Activated CD4-positive, alpha-beta T cell treated with anti-CD3 and anti-CD28 coated beads, Interleukin-2, amount 50 U/mL, for 1 hour (primary cell): Measurements from ENCODE around the gene C11orf87.

ENCODE experiments used
- DNase-seq: peaks from one replicate; pipeline ENCODE4 v3.0.0-alpha.2; 2020

The C11orf87 gene

DNA sequence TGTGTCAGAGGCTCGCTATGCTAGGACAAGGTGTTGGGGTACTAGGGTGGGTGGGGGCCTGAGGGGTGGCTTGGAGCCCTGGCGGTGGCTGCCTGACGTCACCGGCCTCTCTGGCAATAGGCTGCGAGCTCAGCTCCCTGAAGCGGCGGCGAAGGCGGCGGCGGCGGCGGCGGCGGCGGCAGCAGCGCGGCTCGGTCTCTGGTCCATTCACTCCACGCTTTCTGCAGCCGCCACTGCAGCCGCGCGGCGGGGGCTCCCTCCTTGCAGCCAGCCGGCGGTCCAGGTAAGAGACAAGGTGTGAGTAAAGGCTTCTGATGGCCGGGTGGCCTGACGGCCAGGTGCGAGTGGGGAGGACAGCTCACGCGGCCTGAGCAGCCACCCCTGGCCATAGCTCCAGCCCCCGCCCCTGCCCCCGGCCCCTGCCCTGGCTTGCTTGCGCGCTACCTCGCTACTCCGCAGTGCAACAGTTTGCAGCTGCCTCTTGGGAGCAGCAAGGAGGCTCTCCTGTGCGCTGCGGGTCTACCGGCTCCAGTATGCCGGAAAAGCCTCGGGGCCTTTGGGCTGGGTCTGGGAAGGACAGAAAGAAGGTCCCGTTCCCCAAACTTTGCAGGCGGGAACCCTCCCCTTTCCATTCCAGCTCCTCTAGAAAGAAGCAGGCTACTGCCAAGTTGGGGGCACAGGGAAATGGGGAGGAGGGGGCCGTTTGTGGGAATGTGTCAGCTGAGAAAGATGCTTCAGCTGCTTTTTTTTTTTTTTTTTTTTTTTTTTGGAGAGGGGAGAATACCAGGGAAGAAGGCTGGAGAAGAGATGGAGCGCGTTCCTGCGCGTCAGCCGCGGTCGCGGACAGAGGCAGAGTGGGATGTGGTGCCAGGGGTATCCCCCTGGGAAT lies at the start of gene C11orf87:
Gene C11orf87 (plus strand): TSS at position 210 of the 889 bp plus-strand sequence. CDS start 1,444 bp downstream, outside the sequence.
- no peak for DNase-seq

DNA sequence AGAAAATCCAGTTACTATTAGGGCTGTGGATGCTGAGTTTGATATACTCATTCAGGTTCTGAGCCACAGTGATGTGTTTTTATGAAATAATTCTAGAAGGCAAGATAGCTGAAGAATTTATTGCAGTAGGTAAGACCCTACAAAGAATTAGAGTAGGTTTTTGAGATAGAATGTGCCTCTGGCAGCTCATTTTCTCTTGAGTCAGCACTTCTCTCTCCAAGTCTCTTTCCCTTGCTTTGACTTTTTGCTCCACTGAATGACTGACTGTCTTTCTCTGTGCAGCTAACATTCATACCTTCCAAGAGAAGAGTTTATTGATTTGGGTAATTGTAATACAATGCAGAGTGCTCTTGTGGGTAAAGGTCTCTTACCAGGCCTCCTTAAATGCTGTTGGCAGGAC lies 48.0 kb upstream of the C11orf87 start:
- DNase-seq, result no peak

DNA sequence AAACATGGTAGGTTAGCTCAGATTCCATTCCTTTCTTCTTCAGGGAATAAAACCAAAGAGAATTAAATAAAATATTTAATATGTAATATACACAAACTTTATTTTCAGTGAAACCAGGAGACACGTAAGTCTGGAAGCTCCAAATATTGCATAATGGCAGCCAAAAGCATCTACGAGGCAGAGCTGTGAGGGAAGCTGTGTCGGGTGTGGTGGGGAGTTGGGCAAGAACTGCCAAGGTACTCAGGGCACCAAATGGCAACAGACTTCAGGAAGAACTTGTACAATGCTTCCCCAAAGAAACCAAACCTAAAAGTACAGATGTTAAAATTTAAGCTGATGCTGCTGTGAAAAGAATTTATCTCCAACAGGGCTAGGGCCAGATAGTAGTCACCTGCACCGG lies 47.5 kb upstream of the C11orf87 start:
- no peak for DNase-seq

DNA sequence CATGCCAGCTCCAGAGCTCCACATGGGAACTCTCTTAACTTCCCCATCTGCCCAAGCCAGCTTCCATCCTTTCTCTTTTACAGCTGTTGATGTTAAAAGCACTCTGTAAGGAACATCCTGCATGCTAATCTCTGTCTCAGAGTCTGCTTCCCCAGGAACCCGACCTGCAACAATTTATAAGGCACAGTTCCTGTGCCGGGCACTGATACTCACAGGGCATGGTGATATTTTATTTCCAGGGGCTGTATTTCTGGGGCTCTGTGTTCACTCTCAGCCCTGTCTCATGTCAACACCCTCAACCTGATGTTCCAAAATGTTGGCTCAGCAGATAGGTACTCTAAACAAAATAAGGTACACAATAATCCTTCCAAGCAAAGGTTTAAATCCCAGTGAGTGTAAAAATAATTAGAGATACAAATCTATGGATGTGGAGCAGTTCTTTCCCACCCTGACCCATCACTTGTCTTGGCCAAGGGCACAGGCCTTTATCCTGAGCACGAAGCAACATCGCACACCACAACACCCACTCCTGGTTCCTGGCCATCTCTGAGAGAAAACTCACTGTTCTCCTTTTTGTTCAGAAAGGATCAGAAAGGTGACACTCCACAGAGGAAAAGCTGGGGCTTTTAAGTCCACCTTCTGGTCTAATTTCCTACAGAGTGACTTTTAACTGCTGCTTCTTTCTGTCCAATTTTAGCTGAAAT lies 44.8 kb upstream of the C11orf87 start:
- no peak for DNase-seq

DNA sequence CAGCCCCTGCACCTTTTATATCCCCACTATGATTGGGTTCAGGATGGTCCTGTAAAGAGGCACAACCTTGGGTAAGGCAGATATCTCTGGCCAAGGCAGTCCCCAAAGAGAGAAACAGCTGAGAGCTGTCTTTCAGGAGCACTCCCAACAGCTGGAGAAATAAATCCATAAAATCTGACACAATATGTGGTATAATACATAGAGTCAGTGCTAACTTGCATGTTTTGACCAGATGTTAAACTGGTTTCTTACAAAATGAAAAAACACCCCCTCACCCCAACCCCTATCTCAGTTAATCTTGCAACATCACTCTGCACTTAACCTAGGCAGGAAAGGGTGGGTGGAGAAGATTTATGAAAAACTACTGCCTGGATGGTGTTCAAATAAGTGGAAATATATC lies 44.0 kb upstream of the C11orf87 start:
- DNase-seq, result no peak

DNA sequence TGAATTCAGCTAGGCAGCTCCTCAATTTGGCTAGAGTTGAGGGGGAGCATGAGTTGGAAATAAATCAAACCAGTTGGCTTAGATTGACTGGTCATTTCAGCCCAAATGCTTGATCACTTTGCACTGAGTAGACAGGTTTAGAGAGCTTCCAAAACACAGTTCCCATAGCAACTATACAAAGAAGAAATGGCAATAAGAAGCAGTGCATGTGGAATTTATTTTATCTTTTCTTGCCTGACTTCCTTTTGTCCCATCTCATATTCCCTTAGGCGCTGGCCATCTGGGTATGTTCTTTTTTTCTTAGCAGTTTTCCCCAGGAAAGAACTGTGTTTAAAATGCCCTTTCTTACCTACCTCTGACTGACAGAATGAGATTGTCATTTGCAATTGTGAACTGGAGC lies 38.7 kb upstream of the C11orf87 start:
- no peak for DNase-seq

DNA sequence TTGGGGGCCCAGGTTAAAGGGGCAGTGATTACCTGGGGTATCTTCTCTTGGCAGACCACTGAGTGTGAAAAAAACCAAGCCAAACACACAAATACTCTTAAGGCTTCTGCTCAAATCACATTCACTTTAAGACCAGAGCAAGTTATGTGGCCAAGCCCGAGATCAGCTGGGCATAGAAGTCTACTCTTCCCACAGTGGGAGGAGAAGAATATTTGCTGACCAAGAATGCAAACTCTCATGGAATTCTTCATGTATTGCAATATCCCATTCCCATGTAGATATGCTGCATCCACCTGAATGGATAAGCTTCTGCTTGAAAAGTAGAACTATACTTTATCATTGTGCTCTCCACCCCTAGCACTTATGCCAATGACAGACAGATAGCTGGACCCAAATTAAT lies 37.1 kb upstream of the C11orf87 start:
- no peak for DNase-seq

DNA sequence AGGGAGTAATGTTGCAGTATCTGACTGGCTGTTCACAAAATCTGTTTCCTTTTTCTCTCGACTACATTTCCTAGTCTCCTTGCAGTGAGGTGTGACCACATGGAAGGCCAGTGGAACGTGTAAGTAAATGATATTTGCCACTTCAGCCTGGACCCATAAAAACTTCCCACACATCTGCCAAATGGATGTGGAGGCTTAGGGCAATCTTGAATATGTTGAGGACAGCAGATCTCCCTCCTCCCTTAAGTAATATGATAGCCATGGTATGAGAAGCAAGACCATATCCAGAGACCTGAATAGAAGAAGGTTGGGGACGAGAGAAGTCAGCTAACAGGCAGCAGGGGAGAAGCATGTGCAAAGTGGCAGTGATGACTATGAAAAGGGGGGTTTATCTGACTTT lies 33.0 kb upstream of the C11orf87 start:
- DNase-seq, result no peak

DNA sequence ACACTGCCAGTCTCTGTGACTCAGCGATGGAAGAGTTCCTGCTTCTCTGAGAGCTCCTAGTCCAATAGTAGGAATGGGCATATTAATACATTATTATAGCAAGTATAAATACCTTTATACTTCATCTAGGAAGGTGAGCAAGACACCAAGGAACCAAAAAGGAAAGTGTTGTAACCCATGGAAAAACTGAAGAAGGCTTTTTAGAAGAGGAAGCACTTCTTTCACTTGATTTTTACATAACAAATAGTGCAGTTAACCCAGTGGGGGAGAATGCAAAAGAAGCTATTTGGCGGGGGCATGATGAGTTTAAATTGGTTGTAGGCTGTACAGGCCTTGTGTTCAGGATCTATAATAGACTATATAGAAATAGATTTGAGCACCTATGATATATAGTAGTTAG lies 31.2 kb upstream of the C11orf87 start:
- DNase-seq, result no peak

DNA sequence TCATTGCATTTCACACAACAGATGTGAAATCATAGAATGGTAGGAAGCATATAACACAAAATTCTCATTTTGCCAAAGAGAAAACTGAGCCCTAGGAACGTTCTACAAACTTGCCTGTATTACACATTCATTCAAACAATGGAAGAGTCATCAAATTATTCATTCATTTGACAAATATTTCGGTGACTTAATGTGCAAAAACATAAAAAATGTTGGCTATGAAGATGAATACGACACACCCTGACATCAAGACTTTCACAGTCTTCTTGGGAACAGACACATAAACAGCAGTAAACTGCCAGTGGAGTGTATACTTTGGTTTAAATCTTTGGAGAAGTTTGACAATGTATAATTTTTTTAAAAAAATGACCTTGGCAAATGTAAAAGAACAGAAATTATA lies 20.4 kb upstream of the C11orf87 start:
- DNase-seq, result no peak

DNA sequence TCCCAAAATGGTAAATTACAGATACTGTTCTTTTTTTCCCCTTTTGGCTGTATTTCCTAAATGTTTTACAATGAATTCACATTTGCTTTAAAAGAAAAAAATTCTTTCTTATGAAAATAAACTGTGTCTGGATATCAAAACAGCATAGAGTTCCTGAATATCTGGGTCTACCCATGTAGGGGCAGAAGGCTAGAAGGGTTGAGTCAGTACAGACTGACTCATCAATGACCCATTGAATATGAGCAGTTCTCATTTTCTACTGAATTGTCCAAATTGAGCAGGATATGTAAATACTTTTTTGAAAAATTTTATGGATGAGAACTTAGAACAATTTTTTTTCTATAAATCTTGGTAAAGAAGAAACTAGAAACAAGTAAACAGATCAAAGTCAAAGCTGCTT lies 16.3 kb upstream of the C11orf87 start:
- no peak for DNase-seq

DNA sequence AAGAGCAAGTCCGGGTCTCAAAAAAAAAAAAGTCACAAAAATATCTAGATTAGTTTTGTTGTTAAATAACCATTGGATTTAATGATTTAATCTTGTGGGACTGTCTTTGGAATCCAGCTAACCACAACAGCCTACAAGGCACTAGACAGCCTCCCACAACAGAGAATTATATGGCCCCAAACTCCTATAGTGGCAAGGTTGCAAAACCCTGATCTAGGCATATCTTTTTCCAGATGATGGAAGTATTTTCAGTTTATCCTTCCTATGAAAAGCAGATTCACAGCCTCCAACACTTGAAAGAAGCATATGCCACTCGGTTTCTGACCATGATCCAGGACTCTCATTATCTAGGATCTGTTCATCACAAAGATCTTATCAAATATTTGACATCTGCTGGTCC lies 5.4 kb upstream of the C11orf87 start:
- DNase-seq, result no peak

DNA sequence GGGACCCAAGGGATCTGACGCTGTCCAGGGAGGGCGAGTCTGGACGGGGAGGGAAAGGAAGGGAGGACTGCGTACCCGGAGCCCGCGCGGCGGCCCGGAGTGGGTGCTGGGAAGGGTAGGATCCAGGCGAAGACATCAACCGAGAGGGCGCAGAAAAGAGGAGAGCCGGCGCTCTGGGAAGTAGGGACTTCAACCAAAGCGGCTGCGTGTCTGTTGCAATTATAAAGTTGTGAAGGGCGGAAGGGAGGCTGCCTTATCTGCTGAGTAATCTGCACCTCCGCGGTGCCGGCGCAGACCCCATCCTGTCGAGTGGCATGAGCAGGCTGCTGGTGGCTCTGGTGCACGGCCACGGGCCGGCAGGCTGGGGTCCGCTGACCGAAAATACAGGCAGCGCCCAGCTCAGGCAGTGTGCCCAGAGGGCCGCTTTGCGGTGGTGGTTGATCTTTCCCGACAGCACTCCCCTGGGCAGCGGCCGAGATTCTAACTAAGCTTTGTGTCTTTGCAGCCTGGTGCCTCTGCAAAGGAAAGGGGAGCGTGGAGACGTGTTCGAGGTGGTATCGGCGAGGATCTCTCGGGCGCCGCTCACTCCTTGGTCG lies 978 bp downstream of the C11orf87 start:
- no peak for DNase-seq

DNA sequence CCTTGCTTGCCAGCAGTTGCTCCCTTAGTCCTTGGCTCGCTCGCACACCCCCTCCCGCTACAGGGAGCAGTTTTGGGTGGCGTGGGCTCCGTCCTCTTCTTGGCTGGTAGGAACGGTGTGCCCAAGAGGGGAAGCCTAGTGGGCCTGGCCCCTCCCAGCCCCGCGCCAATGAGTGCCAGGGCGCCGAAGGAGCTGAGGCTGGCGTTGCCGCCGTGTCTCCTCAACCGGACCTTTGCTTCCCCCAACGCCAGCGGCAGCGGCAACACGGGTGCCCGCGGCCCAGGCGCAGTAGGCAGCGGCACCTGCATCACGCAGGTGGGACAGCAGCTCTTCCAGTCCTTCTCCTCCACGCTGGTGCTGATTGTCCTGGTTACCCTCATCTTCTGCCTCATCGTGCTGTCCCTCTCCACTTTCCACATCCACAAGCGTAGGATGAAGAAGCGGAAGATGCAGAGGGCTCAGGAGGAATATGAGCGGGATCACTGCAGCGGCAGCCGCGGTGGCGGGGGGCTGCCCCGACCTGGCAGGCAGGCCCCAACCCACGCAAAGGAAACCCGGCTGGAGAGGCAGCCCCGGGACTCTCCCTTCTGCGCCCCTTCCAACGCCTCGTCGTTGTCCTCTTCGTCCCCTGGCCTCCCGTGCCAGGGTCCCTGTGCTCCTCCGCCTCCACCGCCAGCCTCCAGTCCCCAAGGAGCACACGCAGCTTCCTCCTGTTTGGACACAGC lies 1.6 kb downstream of the C11orf87 start:
- DNase-seq, result no peak

DNA sequence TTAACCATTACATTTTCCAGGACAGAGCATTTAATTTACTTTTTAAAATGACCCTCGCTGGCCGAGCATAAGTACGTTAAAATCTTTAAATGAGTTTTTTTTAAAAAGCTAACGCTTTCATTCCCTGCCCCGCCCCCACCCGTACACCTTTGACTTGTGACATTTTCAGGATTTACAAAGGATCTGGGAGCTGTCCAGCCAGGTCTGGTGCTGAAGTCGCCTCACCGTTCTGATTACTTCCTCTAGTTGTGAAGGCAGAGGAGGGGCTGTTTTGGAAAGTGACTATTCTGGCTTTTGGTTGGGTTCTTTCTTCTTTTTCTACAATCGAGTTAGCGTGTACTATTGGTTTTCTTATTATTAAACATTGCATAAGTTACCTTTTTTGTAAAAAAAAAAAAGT lies 2.9 kb downstream of the C11orf87 start:
- DNase-seq, result no peak

DNA sequence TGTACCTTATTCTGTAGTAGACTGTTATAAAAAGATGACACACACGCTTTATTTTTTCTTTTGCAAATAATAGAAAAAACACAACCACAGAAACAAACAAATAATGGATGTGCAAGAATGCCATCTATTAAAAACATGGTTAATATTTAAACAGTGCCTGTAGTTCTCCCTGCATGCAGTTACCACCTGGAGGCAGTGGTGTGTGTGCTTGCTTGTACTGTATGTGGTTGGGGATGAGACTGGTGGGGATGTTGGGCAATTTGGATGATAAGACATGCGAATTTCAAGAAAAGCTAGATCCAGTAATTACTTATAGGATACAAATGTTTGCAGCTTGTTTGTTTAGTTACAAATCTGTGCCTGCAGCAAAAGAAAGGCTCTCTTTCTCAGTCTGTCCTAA lies 3.6 kb downstream of the C11orf87 start:
- DNase-seq, result no peak

DNA sequence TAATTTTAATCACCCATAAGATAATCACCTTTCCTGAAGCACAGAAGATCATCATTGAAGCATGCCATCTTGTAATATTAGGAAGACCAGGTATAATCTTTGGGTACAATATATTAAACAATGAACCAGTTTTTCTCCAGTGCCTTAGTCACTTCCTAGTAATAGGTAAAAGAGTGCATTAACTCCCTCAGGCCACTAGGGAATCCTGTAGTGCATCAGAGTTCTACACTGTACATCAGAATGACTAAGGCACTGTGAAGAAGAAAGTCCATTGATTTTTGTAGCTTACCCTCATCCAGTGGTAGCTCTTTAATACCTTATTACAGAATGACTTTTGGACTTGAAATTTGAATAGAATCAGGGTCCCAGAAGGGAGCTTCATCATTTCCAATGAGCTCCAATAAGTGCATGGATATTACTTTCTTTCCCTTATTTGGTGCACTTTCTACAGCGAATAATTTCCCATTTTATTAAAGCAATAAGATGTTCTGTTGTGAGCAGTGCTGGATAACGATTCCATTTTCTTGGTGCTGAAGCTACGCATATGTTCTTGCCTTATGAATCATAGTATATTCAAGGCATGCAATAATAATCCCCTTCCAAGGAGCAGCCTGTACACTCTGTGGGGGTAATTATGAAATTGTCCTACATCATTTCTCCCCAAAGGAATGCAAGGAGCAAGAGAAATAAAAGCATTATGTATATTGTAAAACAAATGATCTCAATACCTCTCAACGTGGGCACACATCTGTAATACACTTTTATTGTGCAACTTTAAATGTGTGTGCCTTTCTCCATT lies 4.7 kb downstream of the C11orf87 start:
- no peak for DNase-seq

DNA sequence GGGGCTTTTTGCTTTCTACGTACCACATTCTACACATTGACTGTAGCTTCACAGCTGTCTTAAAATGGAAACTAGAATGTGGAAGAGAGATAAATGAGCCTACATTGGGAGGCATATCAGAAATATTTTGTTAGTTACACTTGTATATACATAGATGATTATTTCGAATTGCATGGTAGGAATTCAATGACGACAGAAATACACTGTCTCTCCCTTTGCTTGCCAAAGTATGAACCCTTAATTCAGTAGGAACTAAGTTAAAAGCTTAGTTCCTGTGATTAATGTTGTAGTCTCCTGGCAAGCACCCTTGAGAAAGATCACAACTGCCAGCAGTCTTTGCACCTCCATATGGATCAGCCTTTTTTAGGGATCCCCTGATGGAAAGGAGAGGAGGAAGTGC lies 10.1 kb downstream of the C11orf87 start:
- DNase-seq, result no peak

DNA sequence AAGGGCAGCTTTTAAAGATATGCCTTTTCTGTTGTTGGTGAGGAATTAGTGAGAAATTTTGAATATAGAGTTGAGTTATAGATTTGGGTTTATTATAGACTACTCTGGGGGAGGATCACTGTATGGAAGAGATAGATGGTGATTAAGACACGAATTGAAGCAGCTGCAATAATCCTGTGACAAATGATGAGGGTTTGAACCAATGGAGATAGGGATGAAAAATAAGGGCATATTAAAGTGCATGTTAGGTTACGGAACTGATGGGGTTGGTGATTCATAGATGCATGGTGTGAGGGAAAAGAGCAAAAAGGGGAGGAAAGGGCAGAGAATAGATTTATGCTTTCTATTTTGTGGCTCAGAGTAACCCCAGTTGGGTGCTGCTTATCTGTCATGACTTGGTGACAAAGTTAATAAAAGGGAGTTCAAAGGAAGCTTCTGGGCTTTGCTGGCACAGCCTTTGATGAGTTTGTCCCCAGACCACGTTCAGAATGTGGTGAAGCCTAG lies 11.8 kb downstream of the C11orf87 start:
- DNase-seq, result no peak

DNA sequence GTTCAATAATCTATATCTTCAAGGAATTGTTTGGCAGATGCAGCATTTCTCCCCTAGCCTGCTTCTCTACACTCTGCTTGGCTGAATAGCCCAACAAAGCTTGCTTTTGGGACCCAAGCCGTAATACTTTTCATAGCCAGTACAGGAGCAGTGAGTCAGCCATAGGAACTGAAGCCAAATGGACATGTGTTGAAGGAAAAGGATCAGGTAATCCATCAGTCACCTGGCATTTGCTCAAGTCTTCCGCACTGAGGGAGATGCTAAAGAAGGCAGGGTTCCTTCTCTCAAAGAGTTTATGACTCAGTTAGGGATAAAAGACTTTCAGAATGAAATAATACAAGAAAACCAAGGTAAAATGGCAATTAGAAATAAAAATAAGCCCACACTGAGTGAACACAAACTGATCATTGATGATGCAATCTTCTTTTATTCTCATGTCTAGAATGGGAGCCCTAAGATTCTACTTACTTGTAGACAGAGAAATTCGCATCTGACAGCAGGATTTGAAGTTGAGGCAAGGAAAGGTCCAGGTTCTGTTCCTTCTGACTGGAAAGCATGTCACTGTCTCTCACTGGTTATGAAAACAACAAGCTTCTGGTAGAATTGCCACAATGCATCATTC lies 13.2 kb downstream of the C11orf87 start:
- no peak for DNase-seq

DNA sequence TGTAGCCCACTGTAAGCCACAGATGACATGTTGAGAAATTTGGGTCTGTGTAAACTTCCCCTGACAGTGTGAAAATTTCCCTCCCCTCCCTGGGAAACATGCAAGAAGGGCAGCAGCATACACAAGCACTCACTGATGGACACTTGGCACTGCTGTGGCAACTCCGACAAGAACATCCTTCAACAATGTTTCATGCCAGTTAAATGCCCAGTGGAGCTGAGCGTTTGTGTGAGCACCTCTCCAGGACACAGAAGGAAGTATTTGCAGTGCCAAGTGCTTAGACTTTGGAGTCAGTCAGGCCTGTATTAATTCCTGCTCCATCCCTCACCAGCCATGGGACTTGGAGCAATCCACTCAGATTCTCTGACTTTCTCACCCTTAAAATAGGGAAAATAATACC lies 17.7 kb downstream of the C11orf87 start:
- DNase-seq, result no peak

DNA sequence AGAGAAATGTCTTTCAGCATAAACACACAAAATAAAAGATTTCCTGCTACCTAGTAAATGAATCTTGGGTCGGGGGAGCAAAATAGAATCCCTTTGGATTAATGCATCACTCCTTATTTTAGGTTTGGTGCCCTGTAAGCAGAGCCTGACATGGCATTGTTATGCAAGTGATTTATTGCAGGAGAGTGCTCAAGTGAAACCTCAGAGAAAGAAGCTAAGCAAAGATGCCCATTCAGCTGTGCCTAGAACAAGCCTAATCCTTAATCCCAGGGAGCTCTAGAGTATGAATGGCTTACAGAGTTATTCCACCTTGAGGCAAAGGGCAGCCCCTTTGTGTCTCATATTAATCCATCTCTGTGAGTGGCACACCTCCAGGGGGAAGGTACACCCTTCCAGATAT lies 21.1 kb downstream of the C11orf87 start:
- no peak for DNase-seq
